Cortex of kidney (tissue), 1 donor: ENCODE results near the gene PPP2R5A.
"Not testable (repeated sequence)": the region's sequence is repeated elsewhere in the genome, so short reads cannot be mapped to it uniquely, and the experiment has no call there.

ENCODE experiments used
- DNase-seq: peaks from one replicate; lab custom pipeline; 2025; lab: John Stamatoyannopoulos, UW

PPP2R5A gene

GRCh38 chr1:212297338-212297737, 12.1 kb downstream of the PPP2R5A start:
- DNase-seq: no peak

GRCh38 chr1:212301580-212301979, 16.4 kb downstream of the PPP2R5A start:
- DNase-seq: no peak

GRCh38 chr1:212302745-212303383, 17.7 kb downstream of the PPP2R5A start:
- DNase-seq: no peak

- no peak for DNase-seq
These were observed 20.1 kb downstream of the PPP2R5A start for GRCh38 chr1:212305342-212305741.

- not testable (repeated sequence) for DNase-seq
These were observed 20.8 kb downstream of the PPP2R5A start for GRCh38 chr1:212305984-212306452.

- no peak for DNase-seq
These were observed 24.8 kb downstream of the PPP2R5A start for GRCh38 chr1:212309967-212310366.

GRCh38 chr1:212310383-212310782, 25.2 kb downstream of the PPP2R5A start:
- DNase-seq: no peak

GRCh38 chr1:212311836-212312497, 26.8 kb downstream of the PPP2R5A start:
- DNase-seq: no peak

- DNase-seq: no peak
These were observed 28.4 kb downstream of the PPP2R5A start for GRCh38 chr1:212313616-212314015.

- no peak for DNase-seq
These were observed 30.0 kb downstream of the PPP2R5A start for GRCh38 chr1:212315184-212315583.

GRCh38 chr1:212315907-212316306, 30.7 kb downstream of the PPP2R5A start:
- no peak for DNase-seq

GRCh38 chr1:212317916-212318315, 32.7 kb downstream of the PPP2R5A start:
- no peak for DNase-seq

GRCh38 chr1:212321031-212321430, 35.8 kb downstream of the PPP2R5A start:
- DNase-seq: not testable (repeated sequence)

- no peak for DNase-seq
These were observed 37.9 kb downstream of the PPP2R5A start for GRCh38 chr1:212323066-212323465.

GRCh38 chr1:212326541-212326940, 41.3 kb downstream of the PPP2R5A start:
- DNase-seq: no peak

GRCh38 chr1:212328248-212328647, 43.0 kb downstream of the PPP2R5A start:
- no peak for DNase-seq

- DNase-seq: no peak
These were observed 43.9 kb downstream of the PPP2R5A start for GRCh38 chr1:212329105-212329504.

- no peak for DNase-seq
These were observed 55.9 kb downstream of the PPP2R5A start for GRCh38 chr1:212341090-212341489.

- no peak for DNase-seq
These were observed 59.7 kb downstream of the PPP2R5A start for GRCh38 chr1:212344905-212345304.

GRCh38 chr1:212346601-212347000, 61.4 kb downstream of the PPP2R5A start:
- DNase-seq: no peak

GRCh38 chr1:212351588-212352362, 66.6 kb downstream of the PPP2R5A start:
- DNase-seq: no peak

GRCh38 chr1:212353181-212353580, 68.0 kb downstream of the PPP2R5A start:
- DNase-seq: no peak

GRCh38 chr1:212354464-212354863, 69.3 kb downstream of the PPP2R5A start:
- no peak for DNase-seq
